ENCODE results near the gene NRBF2.

GRCh38 chr10:63146503-63146902 lies 13.4 kb downstream of the NRBF2 start:
- TF ChIP-seq, protein P1, sequence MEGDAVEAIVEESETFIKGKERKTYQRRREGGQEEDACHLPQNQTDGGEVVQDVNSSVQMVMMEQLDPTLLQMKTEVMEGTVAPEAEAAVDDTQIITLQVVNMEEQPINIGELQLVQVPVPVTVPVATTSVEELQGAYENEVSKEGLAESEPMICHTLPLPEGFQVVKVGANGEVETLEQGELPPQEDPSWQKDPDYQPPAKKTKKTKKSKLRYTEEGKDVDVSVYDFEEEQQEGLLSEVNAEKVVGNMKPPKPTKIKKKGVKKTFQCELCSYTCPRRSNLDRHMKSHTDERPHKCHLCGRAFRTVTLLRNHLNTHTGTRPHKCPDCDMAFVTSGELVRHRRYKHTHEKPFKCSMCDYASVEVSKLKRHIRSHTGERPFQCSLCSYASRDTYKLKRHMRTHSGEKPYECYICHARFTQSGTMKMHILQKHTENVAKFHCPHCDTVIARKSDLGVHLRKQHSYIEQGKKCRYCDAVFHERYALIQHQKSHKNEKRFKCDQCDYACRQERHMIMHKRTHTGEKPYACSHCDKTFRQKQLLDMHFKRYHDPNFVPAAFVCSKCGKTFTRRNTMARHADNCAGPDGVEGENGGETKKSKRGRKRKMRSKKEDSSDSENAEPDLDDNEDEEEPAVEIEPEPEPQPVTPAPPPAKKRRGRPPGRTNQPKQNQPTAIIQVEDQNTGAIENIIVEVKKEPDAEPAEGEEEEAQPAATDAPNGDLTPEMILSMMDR (IDR thresholded peaks at IDR 0.05), result no peak
- no peak for TF ChIP-seq POLR2A (IDR thresholded peaks at IDR 0.05)
